Measurements from ENCODE around the gene RBM15B. TPM values are rescaled to one million over a fixed set of nuclear protein-coding genes. Genes with fewer than 3 reads are reported as not detected.

RBM15B gene
- total and polyA plus RNA-seq, 2 donors (not counting 1 experiment from before 2014, with no cell fraction given): 10.8 to 29.5 TPM

DNA sequence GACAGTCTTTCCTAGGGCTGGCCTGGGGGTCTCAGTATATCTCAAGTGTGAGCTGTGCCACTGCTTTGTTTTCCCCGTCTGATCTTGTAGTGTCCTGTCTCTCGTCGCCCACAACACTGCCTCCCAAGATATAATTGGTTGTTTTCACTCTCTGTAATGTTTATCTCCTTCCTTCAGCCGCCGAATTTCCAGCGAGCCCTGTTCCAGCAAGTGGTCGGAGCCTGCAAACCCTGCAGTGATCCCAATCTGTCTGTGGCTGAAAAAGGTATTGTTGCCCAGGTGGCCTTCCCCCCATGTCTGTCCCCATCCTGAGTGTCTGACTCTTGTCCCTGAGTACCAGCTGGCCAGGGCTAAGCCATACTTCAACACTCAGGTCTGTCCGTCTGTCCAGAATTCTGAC is 15.5 kb upstream of the RBM15B start:
- H3K4me1 ChIP-seq (ENCODE audit: control insufficient read depth in 2 of 2, insufficient read depth in 2 of 2, low read length in 2 of 2): no peaks in the 10 kb centered on the region
- ChIA-PET CTCF (interaction anchor here (1.2 to 1.3 kb wide), 2 partner anchors 12 to 275 kb away, joined by 3 read pairs; no protein-coding TSS in a partner anchor), POLR2A (no interaction called here)
- H3K4me2 ChIP-seq (replicated peaks; ENCODE audit: low read depth, low read length, poor library complexity, severe bottlenecking): no peak overlapping the region
- ATAC-seq (ENCODE audit: low read depth): no peak
- H3K27ac Mint-ChIP-seq: no peak overlapping the region
- peaks cover 0 to 30% (median 4%) of the 10 kb centered on the region in 4 experiments for H3K27me3 ChIP-seq (replicated peaks in 1 of 4; ENCODE audit: control extremely low read depth in 1 of 4, control insufficient read depth in 3 of 4, insufficient read depth in 4 of 4, low read length in 3 of 4)
- WGBS (ENCODE audit: insufficient coverage): 96% methylated on average over 8 of the region's 8 CpGs
- H3K4me1 Mint-ChIP-seq: no peaks in the 10 kb centered on the region
- no peaks in the 10 kb centered on the region for H3K9me3 ChIP-seq (ENCODE audit: control extremely low read depth in 1 of 3, control insufficient read depth in 2 of 3, insufficient read depth in 1 of 3, low read length in 2 of 3)
- no peak overlapping the region for H3K4me3 ChIP-seq (ENCODE audit: control extremely low read depth in 1 of 5, extremely low read depth in 1 of 5, insufficient read depth in 1 of 5, low read depth in 2 of 5, low read length in 4 of 5)
- DNase-seq: no peak
- no peak overlapping the region for H3K27ac ChIP-seq (ENCODE audit: low read length in 2 of 2)
- H2AFZ ChIP-seq (ENCODE audit: insufficient read depth, low read depth, low read length, poor library complexity, severe bottlenecking): no peak overlapping the region
- TF ChIP-seq, protein P1, sequence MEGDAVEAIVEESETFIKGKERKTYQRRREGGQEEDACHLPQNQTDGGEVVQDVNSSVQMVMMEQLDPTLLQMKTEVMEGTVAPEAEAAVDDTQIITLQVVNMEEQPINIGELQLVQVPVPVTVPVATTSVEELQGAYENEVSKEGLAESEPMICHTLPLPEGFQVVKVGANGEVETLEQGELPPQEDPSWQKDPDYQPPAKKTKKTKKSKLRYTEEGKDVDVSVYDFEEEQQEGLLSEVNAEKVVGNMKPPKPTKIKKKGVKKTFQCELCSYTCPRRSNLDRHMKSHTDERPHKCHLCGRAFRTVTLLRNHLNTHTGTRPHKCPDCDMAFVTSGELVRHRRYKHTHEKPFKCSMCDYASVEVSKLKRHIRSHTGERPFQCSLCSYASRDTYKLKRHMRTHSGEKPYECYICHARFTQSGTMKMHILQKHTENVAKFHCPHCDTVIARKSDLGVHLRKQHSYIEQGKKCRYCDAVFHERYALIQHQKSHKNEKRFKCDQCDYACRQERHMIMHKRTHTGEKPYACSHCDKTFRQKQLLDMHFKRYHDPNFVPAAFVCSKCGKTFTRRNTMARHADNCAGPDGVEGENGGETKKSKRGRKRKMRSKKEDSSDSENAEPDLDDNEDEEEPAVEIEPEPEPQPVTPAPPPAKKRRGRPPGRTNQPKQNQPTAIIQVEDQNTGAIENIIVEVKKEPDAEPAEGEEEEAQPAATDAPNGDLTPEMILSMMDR (IDR thresholded peaks at IDR 0.05): no peak
- no peak for TF ChIP-seq EZH2 (IDR thresholded peaks at IDR 0.05; ENCODE audit: borderline replicate concordance, insufficient read depth, low read depth, low read length, poor library complexity, severe bottlenecking)
- H3K9me3 Mint-ChIP-seq (ENCODE audit: insufficient read depth): no peaks in the 10 kb centered on the region
- H3K27me3 Mint-ChIP-seq: peaks cover 41% of the 10 kb centered on the region
- H4K20me1 ChIP-seq (ENCODE audit: control insufficient read depth, insufficient read depth, low read length, poor library complexity, severe bottlenecking): no peaks in the 10 kb centered on the region
- H3K9ac ChIP-seq (ENCODE audit: low read length): no peak overlapping the region
- H3K36me3 ChIP-seq (replicated peaks in 1 of 2; ENCODE audit: control extremely low read depth in 1 of 2, control insufficient read depth in 1 of 2, extremely low read depth in 1 of 2, insufficient read depth in 2 of 2, low read length in 1 of 2): no peaks in the 10 kb centered on the region
- H3K79me2 ChIP-seq (ENCODE audit: control insufficient read depth, insufficient read depth, low read length): no peaks in the 10 kb centered on the region
- H3K4me3 Mint-ChIP-seq: no peak overlapping the region
- intact Hi-C loops (cut with micrococcal nuclease): no loop called here

DNA sequence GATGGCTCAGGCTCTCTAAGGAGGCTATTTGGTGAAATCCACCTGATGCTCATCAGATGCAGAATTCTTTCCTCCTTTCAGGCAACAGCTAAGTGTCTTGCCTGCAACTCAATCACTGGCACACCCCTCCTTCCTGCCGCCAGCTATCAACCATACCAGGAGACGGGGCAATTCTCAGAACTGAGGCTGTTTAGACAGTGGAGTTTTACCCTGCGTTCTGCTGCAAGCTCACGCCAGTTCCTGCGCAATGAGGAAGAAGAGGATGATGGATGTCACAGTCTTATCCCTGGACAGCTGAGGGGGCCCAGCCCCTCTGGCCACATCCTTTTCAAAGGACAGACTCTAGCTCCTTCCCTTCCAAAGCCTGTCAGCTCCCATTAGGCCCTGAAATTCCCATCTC is 13.0 kb upstream of the RBM15B start:
- Mint-ChIP-seq H3K4me3 (no peak overlapping the region), H3K27ac (no peak overlapping the region), H3K27me3 (peaks cover 29% of the 10 kb centered on the region), H3K9me3 (ENCODE audit: insufficient read depth) (no peaks in the 10 kb centered on the region), H3K4me1 (no peaks in the 10 kb centered on the region)
- Histone ChIP-seq H2AFZ (ENCODE audit: insufficient read depth, low read depth, low read length, poor library complexity, severe bottlenecking) (no peak overlapping the region), H3K9me3 (ENCODE audit: control extremely low read depth in 1 of 3, control insufficient read depth in 2 of 3, insufficient read depth in 1 of 3, low read length in 2 of 3) (no peaks in the 10 kb centered on the region), H4K20me1 (ENCODE audit: control insufficient read depth, insufficient read depth, low read length, poor library complexity, severe bottlenecking) (no peaks in the 10 kb centered on the region), H3K4me3 (ENCODE audit: control extremely low read depth in 1 of 5, extremely low read depth in 1 of 5, insufficient read depth in 1 of 5, low read depth in 2 of 5, low read length in 4 of 5) (no peak overlapping the region), H3K79me2 (ENCODE audit: control insufficient read depth, insufficient read depth, low read length) (peaks cover 6% of the 10 kb centered on the region), H3K4me2 (replicated peaks; ENCODE audit: low read depth, low read length, poor library complexity, severe bottlenecking) (no peak overlapping the region), H3K27me3 (replicated peaks in 1 of 4; ENCODE audit: control extremely low read depth in 1 of 4, control insufficient read depth in 3 of 4, insufficient read depth in 4 of 4, low read length in 3 of 4) (peaks cover 0 to 27% (median 4%) of the 10 kb centered on the region in 4 experiments), H3K4me1 (ENCODE audit: control insufficient read depth in 2 of 2, insufficient read depth in 2 of 2, low read length in 2 of 2) (no peaks in the 10 kb centered on the region), H3K9ac (ENCODE audit: low read length) (no peak overlapping the region), H3K27ac (ENCODE audit: low read length in 2 of 2) (no peak overlapping the region), H3K36me3 (replicated peaks in 1 of 2; ENCODE audit: control extremely low read depth in 1 of 2, control insufficient read depth in 1 of 2, extremely low read depth in 1 of 2, insufficient read depth in 2 of 2, low read length in 1 of 2) (no peaks in the 10 kb centered on the region)
- TF ChIP-seq EZH2 (IDR thresholded peaks at IDR 0.05; ENCODE audit: borderline replicate concordance, insufficient read depth, low read depth, low read length, poor library complexity, severe bottlenecking): no peak
- TF ChIP-seq, protein P1 (IDR thresholded peaks at IDR 0.05): no peak
- CTCF ChIA-PET: interaction anchor here (0.5 to 2.5 kb wide), 3 partner anchors 11 to 763 kb away, joined by 3 to 18 read pairs (median 12); partner anchors contain the start of gene MAPKAPK3
- POLR2A ChIA-PET: no interaction called here
- 53% methylated on average over 5 of the region's 5 CpGs for WGBS (ENCODE audit: insufficient coverage)
- ATAC-seq (ENCODE audit: low read depth) (no peak), DNase-seq (no peak)
- intact Hi-C loops (cut with micrococcal nuclease): no loop called here
